ENCODE results near the gene RUNX2.

RUNX2 gene

DNA sequence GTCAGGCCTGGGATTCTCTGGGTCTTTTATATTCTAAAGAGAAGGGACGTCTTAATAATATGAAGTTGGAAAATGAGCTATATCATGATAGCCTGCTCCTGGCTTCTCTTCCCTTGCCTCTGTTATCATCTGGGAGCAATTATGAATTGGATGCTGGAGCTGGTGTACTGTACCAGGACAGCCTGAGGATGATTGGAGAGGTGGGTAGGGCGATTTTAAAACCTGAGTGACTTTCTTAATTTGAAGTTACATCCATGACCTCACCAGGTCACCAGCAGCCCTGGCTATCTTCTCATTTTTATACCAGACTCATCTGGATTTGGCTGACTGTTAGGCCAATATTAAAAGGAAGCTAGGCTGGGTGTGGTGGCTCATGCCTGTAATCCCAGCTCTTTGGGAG lies 369.9 kb downstream of the RUNX2 start:
- Histone ChIP-seq H3K27me3 (ENCODE audit: insufficient read depth, low read length) (no peaks in the 10 kb centered on the region), H3K36me3 (ENCODE audit: insufficient read depth, low read length) (no peaks in the 10 kb centered on the region), H3K27ac (ENCODE audit: low read depth, low read length) (peak overlapping the region; percentile 91), H2AFZ (ENCODE audit: low read length, unreplicated experiment) (no peak overlapping the region), H3K79me2 (ENCODE audit: control insufficient read depth, insufficient read depth, low read length, unreplicated experiment) (no peaks in the 10 kb centered on the region), H3K4me3 (ENCODE audit: low read depth, low read length) (no peak overlapping the region), H3K4me1 (ENCODE audit: control insufficient read depth, insufficient read depth, low read length, unreplicated experiment) (peaks cover 34% of the 10 kb centered on the region)

DNA sequence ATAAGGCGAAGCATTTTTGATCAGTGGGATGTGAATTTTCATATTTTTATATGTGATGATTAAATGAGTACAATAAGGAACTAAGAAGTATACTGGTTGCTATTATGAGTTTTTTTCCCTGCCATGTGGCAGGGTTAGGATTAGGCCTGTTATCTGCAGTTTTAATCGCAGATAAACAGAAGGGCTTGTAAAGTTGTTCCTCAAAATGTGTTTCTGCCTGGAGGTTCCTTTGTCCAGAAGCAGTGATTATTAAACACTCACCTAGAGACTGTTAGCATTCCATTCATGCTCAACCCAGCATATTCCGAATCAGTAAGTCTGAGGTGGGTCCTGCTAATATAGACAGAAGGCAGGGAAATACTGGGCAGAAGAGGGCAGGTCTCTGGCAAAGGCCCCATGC lies 371.5 kb downstream of the RUNX2 start:
- Histone ChIP-seq H3K4me3 (ENCODE audit: low read depth, low read length) (no peak overlapping the region), H2AFZ (ENCODE audit: low read length, unreplicated experiment) (peak overlapping the region; percentile 22), H3K27ac (ENCODE audit: low read depth, low read length) (no peak overlapping the region), H3K27me3 (ENCODE audit: insufficient read depth, low read length) (no peaks in the 10 kb centered on the region), H3K4me1 (ENCODE audit: control insufficient read depth, insufficient read depth, low read length, unreplicated experiment) (peaks cover 42% of the 10 kb centered on the region), H3K79me2 (ENCODE audit: control insufficient read depth, insufficient read depth, low read length, unreplicated experiment) (no peaks in the 10 kb centered on the region), H3K36me3 (ENCODE audit: insufficient read depth, low read length) (no peaks in the 10 kb centered on the region)

DNA sequence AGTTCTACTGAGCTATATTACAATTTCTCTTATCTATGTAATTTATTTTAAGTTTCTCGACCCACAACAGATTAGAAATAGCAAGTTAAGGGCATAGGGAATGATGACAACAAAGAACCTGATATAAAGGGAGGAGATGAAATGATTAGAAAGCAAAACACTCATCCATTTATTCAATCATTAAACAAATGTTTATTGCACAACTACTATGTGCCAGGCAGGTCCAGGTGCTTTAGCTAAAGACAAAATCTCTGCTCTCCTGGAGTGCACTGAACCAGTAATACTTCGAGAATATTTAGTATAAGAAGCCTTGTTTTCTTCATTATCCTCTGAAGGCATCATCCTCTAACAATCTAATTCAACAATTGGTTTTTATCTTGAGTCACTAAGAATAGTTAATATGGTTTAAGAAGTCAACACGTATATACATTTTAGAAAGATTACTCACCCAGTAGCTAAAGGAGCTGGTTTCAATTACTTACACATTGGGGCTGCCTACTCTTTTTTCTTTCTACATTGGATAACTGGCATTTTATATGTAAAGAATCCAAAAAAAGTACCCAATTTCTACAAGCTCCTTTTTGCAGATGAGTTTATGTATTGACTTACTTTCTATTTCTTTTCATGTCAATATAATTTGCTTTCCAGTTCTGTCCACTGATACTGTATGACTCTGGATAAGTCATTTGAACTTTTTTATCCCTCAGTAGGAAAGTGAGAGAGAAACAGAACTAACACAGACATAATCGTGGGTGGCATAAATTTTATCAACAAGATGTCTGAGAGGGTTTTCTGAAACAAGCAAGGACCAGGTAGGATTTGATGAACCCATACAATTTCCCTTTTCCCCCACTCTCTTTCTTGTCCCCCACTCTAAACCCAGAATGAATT lies 375.0 kb downstream of the RUNX2 start:
- no peak overlapping the region for H3K4me3 ChIP-seq (ENCODE audit: low read depth, low read length)
- H3K4me1 ChIP-seq (ENCODE audit: control insufficient read depth, insufficient read depth, low read length, unreplicated experiment), result peaks cover 27% of the 10 kb centered on the region
- H3K27ac ChIP-seq (ENCODE audit: low read depth, low read length), result peak overlapping the region; percentile 67
- no peaks in the 10 kb centered on the region for H3K36me3 ChIP-seq (ENCODE audit: insufficient read depth, low read length)
- no peak overlapping the region for H2AFZ ChIP-seq (ENCODE audit: low read length, unreplicated experiment)
- no peaks in the 10 kb centered on the region for H3K79me2 ChIP-seq (ENCODE audit: control insufficient read depth, insufficient read depth, low read length, unreplicated experiment)
- no peaks in the 10 kb centered on the region for H3K27me3 ChIP-seq (ENCODE audit: insufficient read depth, low read length)

DNA sequence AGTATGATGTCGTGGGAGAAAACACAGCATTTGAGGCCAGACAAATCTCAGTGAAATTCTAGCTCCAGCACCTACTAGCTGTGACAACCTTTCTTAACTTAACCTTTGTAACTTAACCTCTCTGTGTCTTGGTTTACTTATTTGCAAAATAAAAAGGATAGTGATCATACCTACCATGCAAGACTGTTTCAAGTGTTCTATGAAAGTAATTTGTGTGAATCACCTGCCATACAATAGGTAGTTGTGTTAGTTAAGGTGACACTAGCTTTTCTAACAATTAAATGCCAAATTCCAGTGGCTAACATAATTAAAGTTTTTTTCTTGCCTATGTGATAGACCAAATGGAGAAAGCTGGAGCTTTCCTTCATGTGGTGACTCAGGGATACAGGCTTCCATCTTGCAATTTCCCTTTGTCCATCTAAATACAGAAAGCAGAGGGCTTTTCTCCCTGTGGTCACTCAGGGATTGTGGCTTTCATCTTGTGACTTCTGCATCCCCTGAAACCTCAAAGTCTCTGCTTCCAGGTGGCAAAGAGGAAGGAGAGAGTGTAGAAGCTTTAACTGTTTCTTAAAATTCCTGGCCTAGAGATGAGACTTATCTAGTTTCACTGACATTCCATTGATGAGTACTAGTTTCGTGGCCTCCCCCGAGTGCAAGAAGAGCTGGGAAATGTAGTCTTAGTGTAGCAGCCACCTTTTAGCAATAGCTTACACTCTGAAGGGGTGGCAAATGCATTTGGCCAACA lies 376.1 kb downstream of the RUNX2 start:
- no peaks in the 10 kb centered on the region for H3K27me3 ChIP-seq (ENCODE audit: insufficient read depth, low read length)
- H3K4me1 ChIP-seq (ENCODE audit: control insufficient read depth, insufficient read depth, low read length, unreplicated experiment), result peaks cover 15% of the 10 kb centered on the region
- no peak overlapping the region for H3K27ac ChIP-seq (ENCODE audit: low read depth, low read length)
- H3K36me3 ChIP-seq (ENCODE audit: insufficient read depth, low read length), result no peaks in the 10 kb centered on the region
- no peaks in the 10 kb centered on the region for H3K79me2 ChIP-seq (ENCODE audit: control insufficient read depth, insufficient read depth, low read length, unreplicated experiment)
- H3K4me3 ChIP-seq (ENCODE audit: low read depth, low read length), result no peak overlapping the region
- H2AFZ ChIP-seq (ENCODE audit: low read length, unreplicated experiment), result no peak overlapping the region

DNA sequence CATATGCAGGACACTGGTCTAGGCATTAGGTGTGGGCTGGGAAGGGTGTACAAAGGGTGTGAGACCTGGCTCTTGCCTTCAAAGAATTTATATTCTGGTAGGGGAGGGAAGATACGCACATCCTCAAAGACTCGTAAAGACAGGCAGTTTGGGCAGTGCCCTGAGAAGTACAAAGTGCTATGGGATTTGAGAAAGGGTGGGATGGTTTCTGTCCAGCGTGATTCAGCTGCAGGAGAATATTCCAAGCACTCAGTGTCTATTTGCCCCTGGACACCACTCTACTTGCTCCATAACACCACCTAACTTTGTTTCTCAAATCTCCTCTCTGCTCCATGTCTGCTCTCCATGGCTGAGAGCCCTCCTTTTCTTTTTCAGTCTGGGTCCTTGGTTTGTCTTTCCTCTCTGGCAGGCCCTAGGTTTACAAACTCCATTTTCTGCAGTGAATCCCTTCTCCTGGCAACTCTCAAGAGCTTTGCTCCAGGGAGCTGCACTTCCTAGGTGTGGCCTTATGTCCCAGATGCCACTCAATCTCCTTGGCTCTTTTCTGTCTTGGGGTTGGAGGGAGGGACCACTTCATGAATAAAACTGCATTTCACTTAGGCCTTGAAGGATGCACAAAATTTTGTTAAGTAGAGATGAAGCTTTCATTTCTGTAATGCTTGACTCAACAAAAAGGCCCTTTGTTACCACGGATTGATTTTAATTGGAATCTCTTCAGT lies 377.2 kb downstream of the RUNX2 start:
- no peaks in the 10 kb centered on the region for H3K79me2 ChIP-seq (ENCODE audit: control insufficient read depth, insufficient read depth, low read length, unreplicated experiment)
- H3K27me3 ChIP-seq (ENCODE audit: insufficient read depth, low read length), result no peaks in the 10 kb centered on the region
- H2AFZ ChIP-seq (ENCODE audit: low read length, unreplicated experiment), result no peak overlapping the region
- no peaks in the 10 kb centered on the region for H3K36me3 ChIP-seq (ENCODE audit: insufficient read depth, low read length)
- H3K27ac ChIP-seq (ENCODE audit: low read depth, low read length), result no peak overlapping the region
- H3K4me3 ChIP-seq (ENCODE audit: low read depth, low read length), result no peak overlapping the region
- H3K4me1 ChIP-seq (ENCODE audit: control insufficient read depth, insufficient read depth, low read length, unreplicated experiment), result peaks cover 19% of the 10 kb centered on the region

DNA sequence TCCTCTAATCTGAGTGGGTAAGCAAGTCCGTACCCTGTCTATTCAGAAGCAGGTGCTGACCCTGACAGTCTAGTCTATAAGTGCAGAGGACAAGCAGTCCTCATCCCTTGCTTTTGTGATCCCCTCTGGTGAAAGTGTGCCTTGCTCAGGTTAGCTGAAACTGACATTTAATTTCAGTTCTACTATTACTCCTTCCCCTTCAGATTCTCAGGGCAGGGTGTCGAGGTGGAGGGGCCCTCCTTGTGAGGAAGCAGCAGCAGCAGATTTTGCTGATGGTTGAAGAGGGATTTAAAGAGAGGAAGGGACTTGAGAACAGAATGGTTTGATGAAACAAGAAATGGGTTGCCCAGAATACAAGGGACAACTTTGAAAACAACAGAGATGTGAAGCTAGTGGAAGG lies 378.2 kb downstream of the RUNX2 start:
- Histone ChIP-seq H2AFZ (ENCODE audit: low read length, unreplicated experiment) (no peak overlapping the region), H3K27ac (ENCODE audit: low read depth, low read length) (no peak overlapping the region), H3K27me3 (ENCODE audit: insufficient read depth, low read length) (no peaks in the 10 kb centered on the region), H3K79me2 (ENCODE audit: control insufficient read depth, insufficient read depth, low read length, unreplicated experiment) (no peaks in the 10 kb centered on the region), H3K4me3 (ENCODE audit: low read depth, low read length) (no peak overlapping the region), H3K36me3 (ENCODE audit: insufficient read depth, low read length) (no peaks in the 10 kb centered on the region), H3K4me1 (ENCODE audit: control insufficient read depth, insufficient read depth, low read length, unreplicated experiment) (peaks cover 29% of the 10 kb centered on the region)

DNA sequence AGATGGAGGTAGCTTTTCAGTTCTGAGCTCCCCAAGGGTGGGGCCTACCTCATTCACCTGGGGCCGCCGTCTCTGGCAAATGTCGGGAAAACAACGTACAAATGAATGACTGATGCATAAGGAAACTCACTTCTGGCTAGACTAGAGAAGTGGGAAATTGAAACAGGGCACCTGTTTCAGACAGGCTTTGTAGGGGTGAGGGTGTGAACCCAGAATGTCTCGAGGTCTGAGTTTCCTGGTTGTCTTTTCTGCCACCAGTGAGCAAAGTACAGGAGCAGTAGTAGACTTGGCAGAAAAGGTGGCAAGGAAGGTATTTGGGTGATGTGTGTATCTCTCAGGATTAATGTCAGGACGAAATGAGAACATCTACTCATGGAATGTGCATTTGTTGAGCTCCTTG lies 379.0 kb downstream of the RUNX2 start:
- Histone ChIP-seq H3K4me1 (ENCODE audit: control insufficient read depth, insufficient read depth, low read length, unreplicated experiment) (peaks cover 31% of the 10 kb centered on the region), H3K36me3 (ENCODE audit: insufficient read depth, low read length) (no peaks in the 10 kb centered on the region), H3K79me2 (ENCODE audit: control insufficient read depth, insufficient read depth, low read length, unreplicated experiment) (no peaks in the 10 kb centered on the region), H2AFZ (ENCODE audit: low read length, unreplicated experiment) (no peak overlapping the region), H3K27ac (ENCODE audit: low read depth, low read length) (no peak overlapping the region), H3K27me3 (ENCODE audit: insufficient read depth, low read length) (no peaks in the 10 kb centered on the region), H3K4me3 (ENCODE audit: low read depth, low read length) (no peak overlapping the region)

DNA sequence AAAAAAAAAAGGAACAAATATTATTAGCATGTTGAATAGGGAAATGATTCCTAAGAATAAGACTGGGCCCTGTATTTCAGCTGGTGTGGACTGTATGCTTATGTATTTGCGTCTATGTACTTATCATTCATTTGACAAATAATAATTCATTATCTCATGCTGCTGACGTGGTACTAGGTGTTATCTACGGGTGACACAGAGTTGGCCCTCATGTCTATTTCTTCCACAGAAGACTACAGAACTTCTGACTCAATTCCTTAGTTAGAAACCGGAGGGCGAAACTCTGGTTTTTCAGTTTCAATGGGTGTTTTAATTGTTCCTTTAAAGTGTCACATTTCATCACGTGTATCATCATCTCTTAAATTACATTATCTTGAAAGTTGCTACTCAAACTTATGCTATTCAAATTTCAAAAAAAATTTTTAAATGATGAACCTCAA lies 381.7 kb downstream of the RUNX2 start:
- H3K79me2 ChIP-seq (ENCODE audit: control insufficient read depth, insufficient read depth, low read length, unreplicated experiment), result no peaks in the 10 kb centered on the region
- H3K27me3 ChIP-seq (ENCODE audit: insufficient read depth, low read length), result no peaks in the 10 kb centered on the region
- H2AFZ ChIP-seq (ENCODE audit: low read length, unreplicated experiment), result no peak overlapping the region
- H3K4me3 ChIP-seq (ENCODE audit: low read depth, low read length), result no peak overlapping the region
- peak overlapping the region; percentile 83 for H3K27ac ChIP-seq (ENCODE audit: low read depth, low read length)
- peaks cover 29% of the 10 kb centered on the region for H3K4me1 ChIP-seq (ENCODE audit: control insufficient read depth, insufficient read depth, low read length, unreplicated experiment)
- H3K36me3 ChIP-seq (ENCODE audit: insufficient read depth, low read length), result no peaks in the 10 kb centered on the region

DNA sequence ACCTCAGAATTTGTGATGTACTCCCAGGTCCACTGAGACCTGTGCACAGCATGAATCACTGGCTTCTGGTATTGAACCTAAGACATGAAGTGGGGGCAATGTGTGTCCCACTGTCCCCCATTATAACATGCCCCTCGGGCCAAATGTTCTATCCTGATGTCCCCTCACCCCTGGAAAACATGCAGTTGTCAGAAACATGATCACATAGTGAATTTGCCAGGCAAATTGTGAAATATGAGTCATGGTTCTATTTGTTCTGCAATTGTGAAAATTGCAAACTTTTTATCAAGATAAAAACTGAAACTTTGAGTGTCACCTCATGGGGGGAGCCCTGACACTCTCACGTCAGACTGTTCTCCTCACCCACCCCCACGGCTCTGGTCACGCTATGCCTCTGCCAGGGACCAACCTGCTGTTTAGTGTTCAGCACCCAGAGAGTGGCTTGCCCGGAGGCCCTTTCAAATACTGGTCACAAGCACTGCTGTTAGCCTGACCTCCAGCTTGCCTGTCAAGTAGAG lies 382.2 kb downstream of the RUNX2 start:
- no peaks in the 10 kb centered on the region for H3K79me2 ChIP-seq (ENCODE audit: control insufficient read depth, insufficient read depth, low read length, unreplicated experiment)
- H3K4me3 ChIP-seq (ENCODE audit: low read depth, low read length), result no peak overlapping the region
- no peaks in the 10 kb centered on the region for H3K36me3 ChIP-seq (ENCODE audit: insufficient read depth, low read length)
- H3K4me1 ChIP-seq (ENCODE audit: control insufficient read depth, insufficient read depth, low read length, unreplicated experiment), result peaks cover 29% of the 10 kb centered on the region
- peak overlapping the region; percentile 41 for H2AFZ ChIP-seq (ENCODE audit: low read length, unreplicated experiment)
- H3K27ac ChIP-seq (ENCODE audit: low read depth, low read length), result peak overlapping the region; percentile 83
- H3K27me3 ChIP-seq (ENCODE audit: insufficient read depth, low read length), result no peaks in the 10 kb centered on the region

DNA sequence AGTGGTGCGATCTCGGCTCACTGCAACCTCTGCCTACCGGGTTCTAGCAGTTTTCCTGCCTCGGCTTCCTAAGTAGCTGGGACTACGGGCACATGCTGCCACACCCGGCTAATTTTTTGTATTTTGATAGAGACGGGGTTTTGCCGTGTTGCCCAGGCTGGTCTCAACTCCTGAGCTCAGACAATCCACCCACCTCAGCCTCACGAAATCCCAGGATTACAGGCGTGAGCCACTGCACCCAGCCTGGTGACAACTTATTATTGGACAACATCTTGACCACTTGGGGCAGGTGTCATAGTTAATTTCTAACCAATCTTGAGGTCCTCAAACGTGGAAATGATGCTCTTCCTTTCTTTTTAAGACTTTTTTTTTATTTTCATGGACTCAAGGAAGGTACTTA lies 383.9 kb downstream of the RUNX2 start:
- no peak overlapping the region for H3K27ac ChIP-seq (ENCODE audit: low read depth, low read length)
- no peak overlapping the region for H3K4me3 ChIP-seq (ENCODE audit: low read depth, low read length)
- H3K36me3 ChIP-seq (ENCODE audit: insufficient read depth, low read length), result no peaks in the 10 kb centered on the region
- no peaks in the 10 kb centered on the region for H3K79me2 ChIP-seq (ENCODE audit: control insufficient read depth, insufficient read depth, low read length, unreplicated experiment)
- H3K27me3 ChIP-seq (ENCODE audit: insufficient read depth, low read length), result no peaks in the 10 kb centered on the region
- no peak overlapping the region for H2AFZ ChIP-seq (ENCODE audit: low read length, unreplicated experiment)
- peaks cover 29% of the 10 kb centered on the region for H3K4me1 ChIP-seq (ENCODE audit: control insufficient read depth, insufficient read depth, low read length, unreplicated experiment)
